ENCODE measurements around the gene WEE1. TPM values are rescaled to one million over a fixed set of nuclear protein-coding genes. Genes with fewer than 3 reads are reported as not detected.
"Not testable (repeated sequence)": the region's sequence is repeated elsewhere in the genome, so short reads cannot be mapped to it uniquely, and the experiment has no call there.

WEE1 gene
- polyA plus RNA-seq, 3 donors = 89.4 to 93.1 (median 91.1) TPM

GRCh38 chr11:9617940-9618339 is 44.5 kb downstream of the WEE1 start:
- DNase-seq (ENCODE audit: low read depth in 3 of 3, low spot score in 2 of 3) = no peak

- DNase-seq (ENCODE audit: low read depth in 3 of 3, low spot score in 2 of 3) = no peak
Observed at GRCh38 chr11:9619004-9619403, 45.5 kb downstream of the WEE1 start.

DNA sequence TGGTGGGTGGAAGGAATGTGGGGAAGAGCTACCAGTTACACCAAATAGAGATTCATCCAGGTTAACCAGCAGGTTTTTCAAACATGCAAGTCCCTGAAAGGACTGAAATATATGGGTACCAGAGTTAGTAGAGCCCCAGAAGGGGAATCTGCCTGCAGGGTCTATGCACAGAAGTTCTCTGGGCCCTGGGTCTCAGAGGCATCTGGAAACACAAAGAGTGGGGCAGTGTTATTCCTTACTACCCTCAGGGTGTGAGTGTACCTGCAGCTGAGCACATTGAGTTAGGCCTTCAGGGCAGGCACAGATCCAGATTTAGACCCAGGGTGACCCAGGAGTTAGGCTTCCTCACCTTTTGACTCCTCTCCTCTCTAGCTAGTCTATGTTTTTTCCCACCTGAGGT is 46.5 kb downstream of the WEE1 start:
- no peak for DNase-seq (ENCODE audit: low read depth in 3 of 3, low spot score in 2 of 3)

DNA sequence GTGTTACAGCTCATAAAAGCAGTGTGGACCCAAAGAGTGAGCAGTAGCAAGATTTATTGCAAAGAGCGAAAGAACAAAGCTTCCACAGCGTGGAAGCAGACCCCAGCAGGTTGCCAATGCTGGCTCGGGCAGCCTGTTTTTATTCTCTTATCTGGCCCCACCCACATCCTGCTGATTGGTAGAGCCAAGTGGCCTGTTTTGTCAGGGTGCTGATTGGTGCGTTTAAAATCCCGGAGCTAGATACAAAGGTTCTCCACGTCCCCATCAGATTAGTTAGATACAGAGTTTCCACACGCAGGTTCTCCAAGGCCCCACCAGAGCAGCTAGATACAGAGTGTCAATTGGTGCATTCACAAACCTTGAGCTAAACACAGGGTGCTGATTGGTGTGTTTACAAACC is 48.9 kb downstream of the WEE1 start:
- DNase-seq (ENCODE audit: low read depth in 3 of 3, low spot score in 2 of 3) = not testable (repeated sequence)

DNA sequence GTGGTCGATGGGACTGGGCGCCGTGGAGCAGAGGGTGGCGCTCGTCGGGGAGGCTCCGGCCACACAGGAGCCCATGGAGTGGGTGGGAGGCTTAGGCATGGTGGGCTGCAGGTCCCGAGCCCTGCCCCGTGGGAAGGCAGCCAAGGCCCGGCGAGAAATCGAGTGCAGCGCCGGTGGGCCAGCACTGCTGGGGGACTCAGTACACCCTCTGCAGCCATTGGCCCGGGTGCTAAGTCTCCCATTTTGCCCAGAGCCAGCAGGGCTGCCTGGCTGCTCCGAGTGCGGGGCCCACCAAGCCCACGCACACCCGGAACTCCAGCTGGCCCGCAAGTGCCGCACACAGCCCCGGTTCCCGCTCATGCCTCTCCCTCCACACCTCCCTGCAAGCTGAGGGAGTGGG is 49.6 kb downstream of the WEE1 start:
- not testable (repeated sequence) for DNase-seq (ENCODE audit: low read depth in 3 of 3, low spot score in 2 of 3)

DNA sequence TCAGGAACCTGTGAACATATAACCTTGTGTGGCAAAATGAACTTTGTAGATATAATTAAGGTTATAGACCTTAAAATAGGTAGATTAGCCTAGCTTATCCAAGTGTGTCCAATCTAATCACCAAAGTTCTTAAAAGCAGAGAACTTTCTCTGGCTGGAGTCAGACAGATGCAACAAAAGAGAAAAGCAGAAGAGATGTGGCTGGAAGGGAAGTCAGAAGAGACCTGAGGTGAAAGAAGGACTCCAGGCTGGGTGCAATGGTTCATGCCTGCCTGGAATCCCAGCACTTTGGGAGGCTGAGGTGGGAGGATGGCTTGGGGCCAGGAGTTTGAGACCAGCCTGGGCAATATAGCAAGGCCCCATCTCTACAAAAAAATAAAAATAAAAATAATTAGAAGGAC is 51.0 kb downstream of the WEE1 start:
- DNase-seq (ENCODE audit: low read depth in 3 of 3, low spot score in 2 of 3) = no peak

GRCh38 chr11:9625162-9625561 is 51.7 kb downstream of the WEE1 start:
- DNase-seq (ENCODE audit: low read depth in 3 of 3, low spot score in 2 of 3) = no peak

DNA sequence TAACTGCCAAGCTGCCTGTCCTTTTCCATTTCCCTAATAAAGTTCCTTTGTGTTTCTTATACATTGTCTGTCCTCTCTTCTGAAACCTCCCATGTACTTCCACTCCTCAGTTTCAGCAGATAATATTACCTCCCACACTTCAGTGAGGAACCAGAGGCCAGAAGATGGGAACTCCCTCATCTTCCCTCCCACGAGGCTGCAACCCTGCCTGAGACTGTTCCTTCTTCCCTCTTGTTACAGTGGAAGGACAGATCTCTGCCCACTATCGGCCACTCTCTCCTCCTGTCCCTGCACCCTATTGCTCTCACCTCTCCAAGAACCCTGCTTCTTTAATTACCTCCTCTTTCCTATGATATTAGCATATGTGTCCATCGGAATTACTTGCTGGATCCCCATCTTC is 52.3 kb downstream of the WEE1 start:
- no peak for DNase-seq (ENCODE audit: low read depth in 3 of 3, low spot score in 2 of 3)

DNA sequence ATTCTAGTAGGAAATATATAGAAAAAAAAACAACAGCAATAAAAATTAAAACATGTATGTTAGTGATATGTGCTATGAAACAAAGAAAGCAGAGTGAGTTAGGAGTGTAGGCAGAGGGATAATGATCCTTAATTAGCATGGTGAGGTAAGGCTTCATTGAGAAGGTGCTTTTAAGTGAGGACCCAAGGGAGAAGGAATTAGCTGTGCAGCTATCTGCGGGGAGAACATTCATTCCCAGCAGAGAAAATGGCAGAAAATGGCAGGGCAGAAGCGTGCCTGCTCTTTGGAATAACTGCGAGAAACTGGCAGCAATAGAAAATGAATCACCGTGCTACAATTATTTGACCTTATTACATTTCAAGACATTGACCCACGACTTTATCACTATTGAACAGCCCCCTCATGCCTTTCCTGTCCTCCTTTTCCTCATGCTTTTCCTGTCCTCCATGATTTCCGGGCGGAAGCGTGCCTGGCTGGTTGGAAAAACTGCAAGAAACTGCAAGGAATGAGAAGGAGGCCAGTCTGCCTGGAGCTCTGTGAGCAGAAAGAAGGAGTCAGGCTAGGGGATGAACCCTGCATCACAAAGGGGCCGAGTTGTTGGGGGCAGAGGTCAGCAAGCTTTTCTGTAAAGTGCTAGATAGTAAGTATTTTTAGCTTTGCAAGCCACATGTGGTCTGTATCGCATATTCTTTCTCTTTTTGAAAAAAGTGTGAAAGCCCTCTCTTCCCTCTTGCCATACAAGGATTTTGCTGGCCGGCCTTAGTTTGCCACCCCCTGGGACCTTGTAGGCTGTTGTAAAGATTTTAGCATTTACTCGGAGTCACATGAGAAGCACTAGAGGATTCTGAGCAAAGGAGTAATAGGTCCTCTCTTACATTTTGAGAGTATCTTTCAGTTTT is 53.3 kb downstream of the WEE1 start:
- no peak for DNase-seq (ENCODE audit: low read depth in 3 of 3, low spot score in 2 of 3)

DNA sequence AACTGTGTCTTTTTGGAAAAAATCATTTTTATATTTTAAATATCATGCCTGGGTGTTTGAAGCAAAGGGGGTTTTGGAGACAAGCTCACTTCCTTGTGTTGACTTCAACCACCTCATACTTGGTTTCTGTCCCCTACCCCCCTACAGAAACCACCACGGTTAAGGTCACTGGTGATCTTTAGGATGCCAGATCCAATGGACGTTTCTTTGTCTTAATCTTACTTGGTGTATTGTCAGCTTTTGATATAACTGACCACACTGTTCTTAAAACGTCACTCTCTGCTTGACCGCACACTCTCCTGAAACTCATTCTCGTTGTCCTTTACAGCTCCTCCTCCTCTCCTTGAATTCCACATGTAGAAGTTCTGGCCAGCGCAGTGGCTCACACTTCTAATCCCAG is 55.6 kb downstream of the WEE1 start:
- DNase-seq (ENCODE audit: low read depth in 3 of 3, low spot score in 2 of 3) = no peak

- DNase-seq (ENCODE audit: low read depth in 3 of 3, low spot score in 2 of 3) = no peak
Observed at GRCh38 chr11:9633679-9634078, 60.2 kb downstream of the WEE1 start.

DNA sequence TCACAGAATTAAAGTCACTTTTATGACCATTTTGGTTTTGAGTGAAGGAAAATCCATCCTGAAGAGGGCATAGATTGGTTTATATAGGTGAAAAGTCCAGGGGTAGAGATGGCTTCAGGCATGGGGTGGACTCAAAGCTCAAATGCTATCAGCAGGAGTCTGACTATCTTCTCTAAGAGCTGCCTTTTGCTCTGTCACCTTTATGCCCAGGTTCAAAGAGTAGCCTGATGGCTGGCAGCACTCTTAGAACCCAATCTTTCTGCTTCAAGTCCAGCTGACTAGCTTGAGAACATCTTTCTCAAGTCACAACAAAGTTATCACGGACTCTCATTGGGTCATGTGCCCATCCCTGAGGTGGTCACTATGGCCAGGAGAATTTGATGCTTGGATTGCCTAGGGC is 63.2 kb downstream of the WEE1 start:
- DNase-seq (ENCODE audit: low read depth in 3 of 3, low spot score in 2 of 3) = no peak

DNA sequence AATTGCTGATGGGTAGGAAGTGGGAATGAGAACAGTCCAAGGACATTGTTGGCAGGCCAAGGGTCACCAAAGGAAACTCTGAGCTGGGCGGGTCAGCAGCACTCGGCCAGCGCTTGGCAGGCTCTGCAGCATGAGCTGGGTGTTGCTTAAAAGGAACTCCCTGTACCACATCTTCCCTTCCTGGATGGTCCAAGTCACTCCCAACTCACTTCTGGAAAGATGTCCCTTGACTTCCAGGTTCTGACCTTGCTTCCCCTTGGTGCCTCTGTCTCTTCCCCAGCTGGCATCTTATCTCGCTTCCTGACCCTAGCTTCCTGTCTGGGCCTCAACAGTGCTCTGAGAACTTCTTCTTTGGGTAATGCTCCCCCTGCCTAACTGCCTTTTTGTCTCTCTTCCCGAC is 65.6 kb downstream of the WEE1 start:
- DNase-seq (ENCODE audit: low read depth in 3 of 3, low spot score in 2 of 3) = no peak

Other genes with a start within 250 kb of the WEE1 start
- 100 to 1,000 TPM; 113 to 118 (median 117) TPM for gene IPO7, start 189.0 kb upstream of the WEE1 start, polyA plus RNA-seq (ENCODE audit: insufficient read length in 3 of 3)
- 10 to 100 TPM; 30.0 to 34.0 (median 30.2) TPM for gene ZNF143, start 112.7 kb upstream of the WEE1 start, polyA plus RNA-seq (ENCODE audit: insufficient read length in 3 of 3)
- 10 to 100 TPM; 27.5 to 29.0 (median 28.3) TPM for gene SWAP70, start 90.4 kb downstream of the WEE1 start, polyA plus RNA-seq (ENCODE audit: insufficient read length in 3 of 3)

Data from right renal cortex interstitium (tissue), 3 donors.